HG03045 (cell line): Measurements from ENCODE around the gene PRKCA.
"Not testable (repeated sequence)": the region's sequence is repeated elsewhere in the genome, so short reads cannot be mapped to it uniquely, and the experiment has no call there.

Source experiments
- ATAC-seq: cut with Tn5 transposase; IDR thresholded peaks from one replicate; pipeline ENCODE4 v1.9.1; 2021; ENCODE audit warnings: mild to moderate bottlenecking, moderate library complexity; ENCODE audit not compliant: unreplicated experiment

Gene PRKCA

GRCh38 chr17:66459811-66460270, 157.4 kb downstream of the PRKCA start:
- no peak for ATAC-seq

- no peak for ATAC-seq
Measured at GRCh38 chr17:66460558-66460957, 158.1 kb downstream of the PRKCA start.

- no peak for ATAC-seq
Measured at GRCh38 chr17:66461343-66461995, 159.1 kb downstream of the PRKCA start.

- no peak for ATAC-seq
Measured at GRCh38 chr17:66462010-66462409, 159.6 kb downstream of the PRKCA start.

- ATAC-seq: no peak
Measured at GRCh38 chr17:66464921-66465320, 162.5 kb downstream of the PRKCA start.

- ATAC-seq: no peak
Measured at GRCh38 chr17:66465701-66466100, 163.3 kb downstream of the PRKCA start.

GRCh38 chr17:66466106-66466820, 163.8 kb downstream of the PRKCA start:
- ATAC-seq: no peak

GRCh38 chr17:66466840-66467367, 164.5 kb downstream of the PRKCA start:
- no peak for ATAC-seq

GRCh38 chr17:66467766-66468165, 165.4 kb downstream of the PRKCA start:
- no peak for ATAC-seq

GRCh38 chr17:66468241-66469087, 166.1 kb downstream of the PRKCA start:
- ATAC-seq: no peak

GRCh38 chr17:66469088-66469442, 166.7 kb downstream of the PRKCA start:
- no peak for ATAC-seq

GRCh38 chr17:66469461-66469860, 167.0 kb downstream of the PRKCA start:
- ATAC-seq: no peak

GRCh38 chr17:66469890-66470289, 167.5 kb downstream of the PRKCA start:
- no peak for ATAC-seq

GRCh38 chr17:66472123-66472522, 169.7 kb downstream of the PRKCA start:
- ATAC-seq: no peak

GRCh38 chr17:66474258-66474657, 171.8 kb downstream of the PRKCA start:
- ATAC-seq: no peak

GRCh38 chr17:66474806-66475497, 172.5 kb downstream of the PRKCA start:
- no peak for ATAC-seq

GRCh38 chr17:66476014-66476413, 173.6 kb downstream of the PRKCA start:
- no peak for ATAC-seq

GRCh38 chr17:66477615-66478283, 175.3 kb downstream of the PRKCA start:
- no peak for ATAC-seq

GRCh38 chr17:66479230-66479889, 176.9 kb downstream of the PRKCA start:
- not testable (repeated sequence) for ATAC-seq

GRCh38 chr17:66480243-66480642, 177.8 kb downstream of the PRKCA start:
- no peak for ATAC-seq
